H9 (cell line): ENCODE measurements around the gene ZCCHC4. TPM values are rescaled to one million over a fixed set of nuclear protein-coding genes. Genes with fewer than 3 reads are reported as not detected.

Experiments
- DNase-seq: peaks from one replicate; pipeline ENCODE4 v3.0.0-alpha.2; 2017
- H2AFZ ChIP-seq: one replicate; pipeline ENCODE4 v1.6.1; 2013; ENCODE audit warnings: mild to moderate bottlenecking, low read length, control low read depth, moderate library complexity
- H2AK5ac ChIP-seq: 2 replicates; pipeline ENCODE4 v1.6.1; 2013; ENCODE audit warnings: low read length, control low read depth, mixed read lengths; ENCODE audit not compliant: insufficient read length
- H2BK120ac ChIP-seq: one replicate; pipeline ENCODE4 v1.6.1; 2013; ENCODE audit warnings: low read depth, mild to moderate bottlenecking, low read length, control low read depth, inconsistent platforms; ENCODE audit not compliant: poor library complexity, severe bottlenecking
- H2BK12ac ChIP-seq: 2 replicates; pipeline ENCODE4 v1.6.1; 2013; ENCODE audit warnings: low read length, control low read depth, mixed read lengths, low read depth; ENCODE audit not compliant: insufficient read length
- H2BK15ac ChIP-seq: 2 replicates; pipeline ENCODE4 v1.6.1; 2013; ENCODE audit warnings: low read depth, low read length, control low read depth
- H2BK20ac ChIP-seq: one replicate; pipeline ENCODE4 v1.6.1; 2013; ENCODE audit warnings: low read depth, mild to moderate bottlenecking, low read length, control low read depth, inconsistent platforms; ENCODE audit not compliant: poor library complexity, severe bottlenecking
- H2BK5ac ChIP-seq: 2 replicates; pipeline ENCODE4 v1.6.1; 2013; ENCODE audit warnings: low read length, control low read depth, mixed read lengths; ENCODE audit not compliant: insufficient read length
- H3K14ac ChIP-seq: 2 replicates; pipeline ENCODE4 v1.6.1; 2013; ENCODE audit warnings: low read length, control low read depth; ENCODE audit not compliant: insufficient read depth
- H3K18ac ChIP-seq: 2 replicates; pipeline ENCODE4 v1.6.1; 2013; ENCODE audit warnings: low read depth, mild to moderate bottlenecking, mixed read lengths, low read length, control low read depth; ENCODE audit not compliant: insufficient read length
- H3K23ac ChIP-seq: 2 replicates; pipeline ENCODE4 v1.6.1; 2013; ENCODE audit warnings: low read length, control low read depth, mixed read lengths, low read depth; ENCODE audit not compliant: insufficient read length
- H3K23me2 ChIP-seq: 2 replicates; pipeline ENCODE4 v1.6.1; 2013; ENCODE audit warnings: low read depth, mild to moderate bottlenecking, mixed read lengths, low read length, control low read depth; ENCODE audit not compliant: insufficient read length, poor library complexity, severe bottlenecking
- H3K27ac ChIP-seq: 2 replicates; pipeline ENCODE4 v1.5.1; 2013; ENCODE audit warnings: low read length, control low read depth, mixed read lengths, low read depth; ENCODE audit not compliant: insufficient read length
- H3K27me3 ChIP-seq: 2 replicates; pipeline ENCODE4 v1.6.1; 2013; ENCODE audit warnings: low read length, control low read depth, inconsistent platforms; ENCODE audit not compliant: insufficient read depth
- H3K4ac ChIP-seq: 2 replicates; pipeline ENCODE4 v1.6.1; 2013; ENCODE audit warnings: low read depth, mild to moderate bottlenecking, control low read depth, inconsistent platforms, low read length, moderate library complexity
- H3K4me1 ChIP-seq: 2 replicates; pipeline ENCODE4 v1.6.1; 2013; ENCODE audit warnings: low read length, control low read depth, inconsistent platforms; ENCODE audit not compliant: insufficient read depth
- H3K4me2 ChIP-seq: 2 replicates; pipeline ENCODE4 v1.6.1; 2013; ENCODE audit warnings: low read length, control low read depth, mixed read lengths; ENCODE audit not compliant: insufficient read length, insufficient read depth
- H3K56ac ChIP-seq: 2 replicates; pipeline ENCODE4 v1.6.1; 2013; ENCODE audit warnings: low read depth, mild to moderate bottlenecking, mixed read lengths, low read length, control low read depth; ENCODE audit not compliant: insufficient read length
- H3K79me1 ChIP-seq: 2 replicates; pipeline ENCODE4 v1.6.1; 2013; ENCODE audit warnings: low read depth, mild to moderate bottlenecking, moderate library complexity, low read length, control low read depth, inconsistent platforms; ENCODE audit not compliant: insufficient read depth, poor library complexity, severe bottlenecking
- H3K79me2 ChIP-seq: 2 replicates; pipeline ENCODE4 v1.6.1; 2013; ENCODE audit warnings: low read length, control low read depth, inconsistent platforms; ENCODE audit not compliant: insufficient read depth
- H3K9ac ChIP-seq: 2 replicates; pipeline ENCODE4 v1.6.1; 2013; ENCODE audit warnings: low read length, control low read depth, mixed read lengths; ENCODE audit not compliant: insufficient read length; ENCODE audit errors: extremely low read depth
- H3K9me3 ChIP-seq: one replicate; pipeline ENCODE4 v1.6.1; 2013; ENCODE audit warnings: low read depth, low read length, inconsistent platforms; ENCODE audit not compliant: control insufficient read depth
- H3T11ph ChIP-seq: one replicate; pipeline ENCODE4 v1.6.1; 2013; ENCODE audit warnings: mild to moderate bottlenecking, low read length, control low read depth, inconsistent platforms
- H4K20me1 ChIP-seq: one replicate; pipeline ENCODE4 v1.6.1; 2013; ENCODE audit not compliant: control insufficient read depth, insufficient read length, insufficient read depth
- H4K5ac ChIP-seq: 2 replicates; pipeline ENCODE4 v1.6.1; 2013; ENCODE audit warnings: low read depth, mild to moderate bottlenecking, mixed read lengths, low read length, control low read depth; ENCODE audit not compliant: insufficient read length
- H4K8ac ChIP-seq: replicated peaks from 2 replicates; pipeline ENCODE4 v1.6.1; 2013; ENCODE audit warnings: low read length, control low read depth, mixed read lengths, low read depth; ENCODE audit not compliant: insufficient read length
- H4K91ac ChIP-seq: 2 replicates; pipeline ENCODE4 v1.6.1; 2013; ENCODE audit warnings: low read depth, mild to moderate bottlenecking, moderate library complexity, mixed read lengths, low read length, control low read depth; ENCODE audit not compliant: insufficient read length
- H3K27ac Mint-ChIP-seq, 3 experiments: 2 replicates in 2 of 3; 3 replicates in 1 of 3; pipeline ENCODE4 v1.8.0; 2020 to 2021; ENCODE audit warnings: mixed read lengths in 3 of 3, mild to moderate bottlenecking in 1 of 3, moderate library complexity in 1 of 3
- H3K27me3 Mint-ChIP-seq: 2 replicates; pipeline ENCODE4 v1.8.0; 2021; ENCODE audit warnings: low read depth, mild to moderate bottlenecking, moderate library complexity, mixed read lengths
- H3K36me3 Mint-ChIP-seq, 3 experiments: 2 replicates in 2 of 3; 3 replicates in 1 of 3; pipeline ENCODE4 v1.8.0; 2020 to 2021; ENCODE audit warnings: low read depth in 3 of 3, mixed read lengths in 3 of 3; ENCODE audit not compliant: insufficient read depth in 1 of 3
- H3K4me1 Mint-ChIP-seq, 2 experiments: 2 replicates each; pipeline ENCODE4 v1.8.0; 2020; ENCODE audit warnings: mixed read lengths in 2 of 2
- H3K4me3 Mint-ChIP-seq, 2 experiments: 2 replicates in 1 of 2; 3 replicates in 1 of 2; pipeline ENCODE4 v1.8.0; 2020 to 2021; ENCODE audit warnings: mild to moderate bottlenecking in 2 of 2, mixed read lengths in 2 of 2, moderate library complexity in 1 of 2
- H3K9me3 Mint-ChIP-seq, 2 experiments: 2 replicates in 1 of 2; 3 replicates in 1 of 2; pipeline ENCODE4 v1.8.0; 2020; ENCODE audit warnings: mild to moderate bottlenecking in 2 of 2, mixed read lengths in 2 of 2, moderate library complexity in 1 of 2
- CTCF ChIP-seq: fragments of 200-600 bp; sonication (generic); conservative IDR thresholded peaks from 3 replicates; pipeline ENCODE4 v1.8.0; 2021; ENCODE audit warnings: antibody characterized with exemption, mild to moderate bottlenecking
- WGBS: extraction: QIAGEN DNeasy Blood & Tissue Kit; methylation state at CpG from one replicate; pipeline ENCODE4 v1.1.7; 2013; ENCODE audit warnings: missing lambda C conversion rate, low lambda C conversion rate, mixed read lengths; ENCODE audit not compliant: insufficient read length; ENCODE audit errors: extremely low coverage; 5-methylcytosine and 5-hydroxymethylcytosine counted together
- total RNA-seq: library from RNA; stranded (reverse); gene quantifications from 2 replicates; pipeline ENCODE4 v1.2.1, GENCODE V29; 2021

ZCCHC4 gene
- total RNA-seq, 1 experiment from 2014 or later: 6.8 TPM

DNA sequence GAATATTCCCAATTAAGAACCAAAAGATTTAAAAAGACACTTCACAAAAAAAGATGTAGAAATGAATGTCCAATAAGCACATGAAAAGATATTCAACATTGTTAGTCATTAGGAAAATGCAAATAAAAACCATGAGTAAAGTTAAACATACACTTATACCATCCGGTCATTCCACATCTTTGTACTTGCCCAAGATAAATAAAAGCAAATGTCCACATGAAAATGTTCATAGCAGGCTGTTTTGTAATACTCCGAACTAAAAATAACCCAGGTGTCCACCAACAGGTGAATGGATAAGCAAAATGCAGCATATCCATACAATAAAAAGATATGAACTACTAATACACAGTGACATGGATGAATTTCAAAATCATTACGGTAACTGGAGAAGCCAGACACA, 28.6 kb upstream of the ZCCHC4 start:
- no CpG with 5 or more reads among the region's 3 CpGs for WGBS
- H3K27ac ChIP-seq: no peak overlapping the region
- no peaks in the 10 kb centered on the region for H3K79me2 ChIP-seq
- no peak overlapping the region for H3K9ac ChIP-seq
- H2BK15ac ChIP-seq: no peak overlapping the region
- no peak overlapping the region for H3K18ac ChIP-seq
- no peak overlapping the region for H3K4me2 ChIP-seq
- H3K36me3 Mint-ChIP-seq: peaks cover 0 to 12% (median 6%) of the 10 kb centered on the region in 3 experiments; a peak in 5 of 7 replicates
- no peak overlapping the region for H3T11ph ChIP-seq
- H2BK120ac ChIP-seq: no peak overlapping the region
- H3K23ac ChIP-seq: no peak overlapping the region
- H4K5ac ChIP-seq: no peak overlapping the region
- H2AK5ac ChIP-seq: no peak overlapping the region
- TF ChIP-seq CTCF: no peak
- H3K27ac Mint-ChIP-seq: no peak overlapping the region
- no peaks in the 10 kb centered on the region for H3K4me1 Mint-ChIP-seq
- DNase-seq: no peak
- no peaks in the 10 kb centered on the region for H3K9me3 ChIP-seq
- no peaks in the 10 kb centered on the region for H3K23me2 ChIP-seq
- no peak overlapping the region for H2BK20ac ChIP-seq
- H2BK5ac ChIP-seq: no peak overlapping the region
- no peaks in the 10 kb centered on the region for H3K4me1 ChIP-seq
- peaks cover 7 to 9% of the 10 kb centered on the region in 2 experiments; a peak in 3 of 5 replicates for H3K9me3 Mint-ChIP-seq
- H2BK12ac ChIP-seq: no peak overlapping the region
- no peak overlapping the region for H4K8ac ChIP-seq
- H3K27me3 Mint-ChIP-seq: peaks cover 8% of the 10 kb centered on the region
- no peak overlapping the region for H3K4me3 Mint-ChIP-seq
- no peak overlapping the region for H3K14ac ChIP-seq
- no peaks in the 10 kb centered on the region for H4K20me1 ChIP-seq
- H2AFZ ChIP-seq: no peak overlapping the region
- H3K79me1 ChIP-seq: no peaks in the 10 kb centered on the region
- no peaks in the 10 kb centered on the region for H3K27me3 ChIP-seq
- H3K56ac ChIP-seq: no peak overlapping the region
- no peak overlapping the region for H4K91ac ChIP-seq
- H3K4ac ChIP-seq: no peak overlapping the region
